HG02981 (cell line): ENCODE measurements around the gene GRB7.
"Not testable (repeated sequence)": the region's sequence is repeated elsewhere in the genome, so short reads cannot be mapped to it uniquely, and the experiment has no call there.

Source experiments
- ATAC-seq: cut with Tn5 transposase; IDR thresholded peaks from one replicate; pipeline ENCODE4 v1.9.1; 2021; ENCODE audit warnings: mild to moderate bottlenecking, moderate library complexity; ENCODE audit not compliant: unreplicated experiment

The GRB7 gene

GRCh38 chr17:39750131-39751015 lies 12.6 kb downstream of the GRB7 start:
- ATAC-seq: no peak

- no peak for ATAC-seq
These were observed 13.3 kb downstream of the GRB7 start for GRCh38 chr17:39751016-39751543.

- no peak for ATAC-seq
These were observed 13.9 kb downstream of the GRB7 start for GRCh38 chr17:39751637-39752036.

DNA sequence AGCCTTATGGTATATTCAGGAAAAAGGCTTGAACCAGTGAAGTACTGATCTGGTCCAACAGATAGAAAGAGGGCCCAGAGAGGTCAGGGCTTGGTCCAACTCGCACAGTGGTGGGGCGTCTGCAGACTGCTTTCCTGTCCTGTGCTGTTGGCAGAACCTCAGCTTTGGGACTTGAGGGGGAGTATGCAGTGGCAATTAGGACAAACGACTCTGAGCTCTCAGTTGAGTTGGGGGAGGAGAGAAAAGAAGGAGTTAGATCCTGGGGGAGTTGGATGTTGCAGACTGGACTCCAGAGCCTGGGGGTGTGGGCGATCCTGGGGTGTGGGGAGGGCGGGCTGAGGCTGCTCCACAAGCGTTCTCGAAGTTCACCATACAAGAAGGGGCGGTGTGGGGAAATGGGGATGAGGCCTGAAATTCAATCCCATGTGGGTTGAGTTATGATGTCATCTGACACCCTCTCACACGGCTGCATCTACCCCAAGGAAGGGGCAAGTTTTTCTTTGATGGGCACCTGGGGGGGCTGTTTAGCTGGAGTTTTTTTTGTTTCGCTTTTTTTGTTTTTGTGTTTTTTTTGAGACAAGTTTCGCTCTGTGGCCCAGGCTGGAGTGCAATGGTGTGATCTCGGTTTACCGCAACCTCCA lies 14.6 kb downstream of the GRB7 start:
- ATAC-seq: no peak

DNA sequence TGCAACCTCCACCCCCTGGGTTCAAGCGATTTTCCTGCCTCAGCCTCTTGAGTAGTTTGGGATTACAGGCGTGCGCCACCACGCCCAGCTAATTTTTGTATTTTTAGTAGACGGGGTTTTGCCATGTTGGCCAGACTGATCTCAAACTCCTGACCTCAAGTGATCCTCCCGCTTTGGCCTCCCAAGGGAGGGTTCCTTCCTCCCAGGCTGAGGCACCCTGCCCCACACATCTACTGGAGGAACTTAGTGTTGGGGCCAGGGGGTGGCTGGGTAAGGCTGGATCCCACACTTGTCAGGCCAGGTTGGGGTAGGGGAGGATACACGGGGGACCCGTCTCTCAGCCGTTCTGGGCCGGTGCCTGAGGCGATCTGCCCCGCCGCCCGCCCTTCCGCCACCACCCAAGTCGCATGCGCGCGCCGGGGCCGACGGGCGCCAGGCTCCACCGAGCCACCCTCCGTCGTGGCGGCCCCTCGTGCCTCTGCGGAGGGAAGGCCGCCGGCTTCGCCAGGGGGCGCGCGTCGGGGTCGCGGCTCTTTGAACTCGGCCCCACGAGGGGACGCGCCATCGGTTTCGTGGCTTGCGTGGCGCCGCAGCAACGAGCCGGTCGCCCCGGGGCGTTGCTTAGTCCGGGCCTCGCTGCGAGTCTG lies 15.9 kb downstream of the GRB7 start:
- ATAC-seq: peak; percentile 14

DNA sequence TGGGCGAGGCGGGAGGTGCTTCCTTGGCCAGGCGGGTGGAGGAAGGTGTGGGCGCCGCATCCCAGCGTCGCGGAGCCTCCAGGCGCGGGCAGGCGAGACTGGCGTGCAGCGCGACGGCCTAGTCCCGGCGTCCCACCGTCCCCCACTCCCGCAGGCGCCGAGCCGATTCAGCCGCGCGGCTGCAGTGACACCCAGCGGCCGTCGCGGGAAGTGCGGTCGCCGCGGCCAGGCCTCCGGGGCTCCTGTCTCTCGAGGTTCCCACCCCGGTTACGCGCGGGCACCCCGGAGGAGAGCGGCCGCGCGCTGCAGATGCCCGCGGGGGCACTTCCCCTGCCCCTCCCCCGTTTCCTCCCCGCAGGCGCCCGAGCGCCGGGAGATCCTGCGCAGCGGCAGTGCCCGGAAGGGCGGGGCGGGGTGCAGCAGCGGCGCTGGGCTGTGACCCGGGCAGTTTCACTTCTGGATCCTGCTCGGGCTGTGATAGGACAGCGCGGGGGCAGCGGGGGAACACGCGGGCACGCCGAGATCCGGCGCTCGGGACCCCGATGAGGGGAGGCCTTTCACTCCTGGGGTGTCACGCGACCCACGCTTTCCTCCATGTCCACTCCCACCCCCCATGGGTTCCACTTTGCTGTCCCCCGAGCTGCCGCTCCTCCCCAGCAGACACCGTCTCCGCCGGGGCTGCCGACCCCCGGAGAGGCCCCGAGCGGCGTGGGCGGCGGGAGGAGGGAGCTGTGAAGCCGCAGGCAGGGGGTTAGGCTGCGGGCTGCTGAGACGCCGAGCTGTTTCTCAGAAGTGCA lies 16.6 kb downstream of the GRB7 start:
- peak; percentile 55 for ATAC-seq

DNA sequence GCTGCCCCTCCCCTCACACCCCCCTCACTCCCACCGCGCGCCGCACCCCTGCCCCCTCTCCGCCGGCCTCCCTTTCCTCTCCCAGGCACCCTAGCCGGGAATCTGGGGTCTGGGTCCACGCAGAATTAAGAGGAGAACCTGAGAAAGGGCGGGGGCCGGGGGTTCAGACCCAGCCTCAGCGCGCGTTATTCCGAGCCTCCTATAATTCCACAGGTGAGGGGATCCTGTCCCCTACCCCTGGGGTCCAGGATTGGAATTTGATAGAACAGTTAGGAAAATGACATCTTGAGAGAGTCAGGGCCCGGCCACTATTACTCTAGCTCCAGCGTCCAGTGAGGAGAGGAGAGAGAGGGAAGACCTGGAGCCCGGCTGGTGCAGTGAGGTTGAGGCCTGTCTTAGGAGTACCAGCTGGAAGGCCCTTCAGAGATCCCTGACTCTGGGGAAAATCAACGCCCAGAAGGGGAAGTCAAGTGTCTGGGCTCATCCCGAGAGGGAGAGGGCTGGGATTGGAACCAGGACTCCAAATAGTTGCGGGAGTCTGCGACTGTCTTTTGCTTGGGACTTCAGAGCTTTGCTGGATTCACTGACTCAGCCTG lies 17.3 kb downstream of the GRB7 start:
- ATAC-seq: no peak

GRCh38 chr17:39755554-39756379 lies 18.0 kb downstream of the GRB7 start:
- no peak for ATAC-seq

GRCh38 chr17:39756380-39757079 lies 18.8 kb downstream of the GRB7 start:
- ATAC-seq: no peak

GRCh38 chr17:39757176-39757662 lies 19.5 kb downstream of the GRB7 start:
- ATAC-seq: no peak

- ATAC-seq: no peak
These were observed 20.5 kb downstream of the GRB7 start for GRCh38 chr17:39757931-39758873.

GRCh38 chr17:39759204-39759603 lies 21.5 kb downstream of the GRB7 start:
- no peak for ATAC-seq

DNA sequence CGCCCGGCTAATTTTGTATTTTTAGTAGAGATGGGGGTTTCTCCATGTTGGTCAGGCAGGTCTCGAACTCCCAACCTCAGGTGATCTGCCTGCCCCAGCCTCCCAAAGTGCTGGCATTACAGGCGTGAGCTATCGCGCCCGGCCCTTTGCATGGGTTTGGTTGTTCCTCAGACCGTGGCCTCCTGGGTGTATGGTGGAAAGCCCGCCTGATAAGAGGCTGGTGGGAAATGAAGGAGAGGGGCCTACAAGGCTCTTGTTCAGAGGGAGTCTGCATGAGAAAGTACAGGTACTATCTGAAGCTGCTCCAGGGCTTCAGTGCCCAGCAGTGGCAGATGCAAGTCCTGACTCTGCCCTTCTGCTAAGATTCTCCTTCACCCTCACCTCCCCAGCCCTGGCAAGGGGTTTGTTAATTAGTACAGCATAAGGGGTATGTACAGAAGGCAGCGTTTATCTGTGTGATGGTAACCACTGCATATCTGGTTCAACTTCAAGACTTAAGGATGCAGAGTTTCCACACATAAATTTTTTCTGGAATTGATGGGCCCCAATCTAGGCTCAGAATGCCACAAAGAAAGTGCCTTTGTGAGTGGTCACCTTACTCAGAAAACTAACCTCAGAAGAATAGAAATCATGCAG lies 24.2 kb downstream of the GRB7 start:
- ATAC-seq: no peak

DNA sequence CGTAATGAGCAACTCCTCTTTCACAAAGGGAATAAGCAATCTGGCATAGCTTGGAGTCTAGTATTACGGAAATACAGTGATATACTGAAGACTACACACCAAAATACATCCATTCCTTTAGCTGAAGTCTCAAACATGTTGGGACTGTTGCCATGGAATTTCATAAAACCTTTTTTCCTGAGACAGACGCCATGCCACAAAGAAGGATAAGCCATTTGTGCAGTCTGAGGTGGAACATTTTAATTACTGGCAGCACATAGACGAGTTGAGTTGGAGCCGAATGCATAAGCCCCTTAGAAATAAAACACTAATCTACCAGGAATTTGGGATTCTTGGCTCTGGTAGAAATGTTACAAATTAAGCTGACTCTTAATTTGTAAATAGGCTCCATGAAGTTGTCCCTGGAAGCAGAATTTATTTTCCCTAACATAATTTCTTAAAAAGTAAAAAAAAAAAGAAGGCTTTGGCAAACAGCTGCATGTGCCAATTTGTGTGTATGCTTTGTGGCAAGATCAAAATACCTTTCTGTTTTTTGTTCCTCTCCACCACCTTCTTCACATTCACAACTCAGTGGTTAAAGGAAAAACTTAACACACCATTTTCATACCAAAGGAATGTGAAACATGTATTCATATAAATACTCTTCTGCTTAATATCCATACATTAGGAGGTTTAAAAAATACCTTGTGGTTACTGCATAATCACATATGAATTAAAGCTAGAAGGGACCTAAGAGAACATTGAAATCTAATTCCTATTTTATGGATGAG lies 25.5 kb downstream of the GRB7 start:
- no peak for ATAC-seq

DNA sequence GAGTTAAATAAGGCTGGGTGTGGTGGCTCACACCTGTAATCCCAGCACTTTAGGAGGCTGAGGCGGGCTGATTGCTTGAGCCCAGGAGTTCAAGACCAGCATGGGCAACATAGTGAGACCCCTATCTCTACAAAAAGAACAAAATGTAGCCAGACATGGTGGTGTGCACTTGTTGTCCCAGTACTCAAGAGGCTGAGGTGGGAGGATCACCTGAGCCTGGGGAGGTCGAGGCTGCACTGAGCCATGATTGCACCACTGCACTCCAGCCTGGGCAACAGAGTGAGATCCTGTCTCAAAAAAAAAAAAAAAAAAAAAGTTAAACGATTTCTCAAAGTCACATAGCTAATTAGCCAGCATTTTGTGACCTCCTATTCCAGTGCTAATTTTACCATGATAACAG lies 26.4 kb downstream of the GRB7 start:
- not testable (repeated sequence) for ATAC-seq

DNA sequence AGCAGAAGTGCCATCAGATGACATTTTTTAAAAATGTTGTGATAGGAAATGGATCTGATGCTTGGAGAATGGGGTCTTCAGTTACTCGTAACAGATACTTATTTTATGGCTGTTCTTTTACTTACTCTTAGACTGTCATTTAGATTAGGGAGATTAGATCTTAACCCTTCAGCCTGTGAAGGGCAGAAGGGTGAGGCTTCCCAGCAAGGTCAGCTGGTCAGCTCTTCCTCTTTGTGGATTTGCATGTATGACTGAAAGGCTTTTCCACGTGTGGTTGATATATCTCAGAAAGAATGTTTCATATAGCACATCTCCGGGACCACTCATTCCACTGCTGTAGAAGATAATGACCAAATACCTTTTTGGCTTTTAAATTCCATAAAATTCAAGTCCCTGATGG lies 27.4 kb downstream of the GRB7 start:
- ATAC-seq: no peak
